NCI-H128 (cell line): ENCODE measurements around the gene GRK1.
"Not testable (repeated sequence)": the region's sequence is repeated elsewhere in the genome, so short reads cannot be mapped to it uniquely, and the experiment has no call there.

Experiments
- DNase-seq: peaks from one replicate; lab custom pipeline; 2025; ENCODE audit not compliant: unreplicated experiment; lab: John Stamatoyannopoulos, UW

Gene GRK1

GRCh38 chr13:113742445-113743120 is 75.6 kb downstream of the GRK1 start:
- DNase-seq: no peak

DNA sequence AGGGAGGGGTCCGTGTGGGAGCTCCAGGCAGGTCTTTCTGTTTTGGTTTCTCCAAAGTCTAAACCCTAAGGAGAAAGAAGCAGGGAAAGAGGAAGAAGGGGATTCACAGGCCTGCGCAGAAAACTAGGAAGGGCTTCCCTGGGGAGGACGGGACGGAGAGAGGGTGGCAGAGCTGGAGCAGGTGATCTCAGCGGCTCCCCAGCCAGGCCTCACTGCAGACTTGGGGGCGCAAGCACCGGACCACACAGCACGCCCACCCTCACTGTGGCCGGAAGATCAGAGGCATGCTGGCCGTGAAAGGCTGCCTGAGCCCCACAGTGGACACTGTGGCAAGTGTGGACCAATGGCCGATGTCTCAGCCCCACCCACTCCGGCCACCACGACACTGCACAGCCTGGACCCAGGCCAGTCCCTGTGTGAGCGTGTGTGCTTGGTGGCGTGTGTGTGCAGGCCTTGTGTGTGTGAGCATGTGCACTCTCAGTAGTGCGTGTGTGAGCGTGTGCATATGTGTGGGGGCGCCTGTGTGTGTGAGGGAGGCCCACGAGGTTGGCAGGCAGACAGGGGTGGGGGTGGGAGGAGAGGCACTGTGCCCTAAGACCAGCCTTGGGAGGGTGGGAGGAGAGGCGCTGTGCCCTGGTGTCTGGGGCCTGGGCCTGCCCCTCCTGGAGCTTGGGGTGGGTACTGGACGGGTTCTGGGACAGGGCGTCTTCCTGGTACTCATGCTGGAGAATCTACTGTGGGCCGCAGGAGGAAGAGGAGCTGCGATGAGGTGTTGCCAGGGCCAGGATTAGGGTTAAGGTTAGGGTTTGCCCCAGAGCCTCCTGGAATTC is 76.6 kb downstream of the GRK1 start:
- no peak for DNase-seq

DNA sequence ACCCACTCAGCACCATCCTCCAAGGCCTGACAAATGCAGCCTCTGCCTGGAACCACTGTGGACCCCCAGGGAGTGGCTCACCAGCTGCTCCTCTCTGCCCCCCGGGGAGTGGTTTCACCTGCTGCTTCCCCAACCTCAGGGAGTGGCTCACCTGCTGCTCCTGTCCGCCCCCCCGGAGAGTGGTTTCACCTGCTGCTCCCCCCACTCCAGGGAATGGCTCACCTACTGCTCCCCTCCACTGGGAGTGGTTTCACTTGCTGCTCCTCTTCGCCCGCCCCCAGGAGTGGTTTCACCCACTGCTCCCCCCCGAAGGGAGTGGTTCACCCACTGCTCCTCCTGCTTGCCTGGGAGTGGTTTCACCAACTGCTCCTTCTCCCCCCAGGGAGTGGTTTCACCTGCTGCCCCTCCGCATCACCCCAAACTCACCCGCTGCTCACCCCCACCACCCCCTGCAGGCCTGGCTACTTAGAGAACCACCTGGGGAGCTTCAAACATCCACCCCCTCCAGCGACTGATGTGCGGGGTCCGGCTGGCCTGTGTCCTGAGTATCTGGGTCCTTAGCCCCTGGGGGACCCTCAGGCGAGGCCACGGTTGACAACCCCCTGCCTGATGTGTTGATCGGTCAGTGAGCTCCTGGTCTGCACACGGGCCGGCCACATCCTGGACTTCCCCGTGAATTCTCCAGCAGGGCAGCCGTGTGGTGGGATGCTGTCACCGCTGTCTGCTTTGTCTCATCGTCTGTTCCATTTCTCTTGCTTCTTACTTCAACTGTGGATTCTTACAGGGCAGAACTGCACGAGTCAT is 77.4 kb downstream of the GRK1 start:
- no peak for DNase-seq

DNA sequence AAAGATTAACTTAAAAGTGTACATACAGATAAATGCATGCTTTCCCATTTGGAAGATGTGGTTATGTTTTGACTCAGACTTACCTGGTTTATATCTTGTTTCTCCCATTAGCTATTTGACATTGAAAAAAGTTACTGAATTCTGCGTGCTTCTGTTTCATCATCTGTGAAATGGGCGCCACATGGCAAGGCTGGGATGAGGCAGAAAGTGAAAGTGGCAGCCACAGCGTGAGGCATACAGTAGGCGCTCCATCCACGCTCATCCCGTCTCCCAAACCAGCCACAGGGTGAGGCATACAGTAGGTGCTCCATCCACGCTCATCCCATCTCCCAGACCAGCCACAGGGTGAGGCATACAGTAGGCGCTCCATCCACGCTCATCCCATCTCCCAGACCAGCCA is 78.0 kb downstream of the GRK1 start:
- no peak for DNase-seq

DNA sequence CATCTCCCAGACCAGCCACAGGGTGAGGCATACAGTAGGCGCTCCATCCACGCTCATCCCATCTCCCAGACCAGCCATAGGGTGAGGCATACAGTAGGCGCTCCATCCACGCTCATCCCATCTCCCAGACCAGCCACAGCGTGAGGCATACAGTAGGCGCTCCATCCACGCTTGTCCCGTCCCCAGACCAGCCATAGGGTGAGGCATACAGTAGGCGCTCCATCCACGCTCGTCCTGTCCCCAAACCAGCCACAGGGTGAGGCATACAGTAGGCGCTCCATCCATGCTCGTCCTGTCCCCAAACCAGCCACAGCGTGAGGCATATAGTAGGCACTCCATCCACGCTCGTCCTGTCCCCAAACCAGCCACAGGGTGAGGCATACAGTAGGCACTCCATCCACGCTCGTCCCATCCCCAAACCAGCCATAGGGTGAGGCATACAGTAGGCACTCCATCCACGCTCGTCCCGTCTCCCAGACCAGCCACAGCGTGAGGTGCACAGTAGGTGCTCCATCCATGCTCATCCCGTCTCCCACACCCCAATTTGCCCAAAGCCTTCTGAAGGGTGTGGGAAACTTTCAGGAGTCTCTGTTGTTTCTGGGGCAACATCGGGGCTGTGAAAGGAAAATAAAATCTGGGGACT is 78.6 kb downstream of the GRK1 start:
- not testable (repeated sequence) for DNase-seq

- DNase-seq: no peak
Observed at GRCh38 chr13:113746143-113746525, 79.1 kb downstream of the GRK1 start.

GRCh38 chr13:113746671-113747070 is 79.7 kb downstream of the GRK1 start:
- DNase-seq: no peak

DNA sequence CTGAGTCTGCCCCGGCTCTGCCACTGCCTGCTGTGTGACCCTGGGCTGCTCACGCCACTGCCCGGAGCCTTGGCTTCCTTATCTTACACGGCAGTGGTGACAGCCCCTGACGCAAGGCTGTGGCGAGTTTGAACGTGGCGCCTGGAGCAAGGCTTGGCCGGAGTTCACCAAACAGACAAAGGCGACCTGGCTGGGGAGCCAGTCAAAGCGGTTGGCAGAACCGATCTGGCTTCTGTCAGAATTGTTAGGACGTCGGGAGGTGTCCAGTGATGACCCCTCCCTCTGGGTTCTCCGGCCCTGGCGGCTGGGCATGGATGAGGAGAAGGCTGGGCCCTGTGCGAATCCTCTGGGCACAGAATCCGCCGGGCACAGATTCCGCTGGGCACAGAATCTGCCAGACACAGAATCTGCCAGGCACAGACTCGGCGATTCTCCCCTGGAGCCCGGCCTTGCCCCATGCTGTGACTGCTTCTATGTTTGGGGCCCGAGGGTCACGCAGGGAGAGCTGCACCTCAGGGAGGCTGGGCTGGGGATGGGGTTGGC is 80.3 kb downstream of the GRK1 start:
- no peak for DNase-seq

GRCh38 chr13:113748101-113748861 is 81.3 kb downstream of the GRK1 start:
- DNase-seq: no peak

DNA sequence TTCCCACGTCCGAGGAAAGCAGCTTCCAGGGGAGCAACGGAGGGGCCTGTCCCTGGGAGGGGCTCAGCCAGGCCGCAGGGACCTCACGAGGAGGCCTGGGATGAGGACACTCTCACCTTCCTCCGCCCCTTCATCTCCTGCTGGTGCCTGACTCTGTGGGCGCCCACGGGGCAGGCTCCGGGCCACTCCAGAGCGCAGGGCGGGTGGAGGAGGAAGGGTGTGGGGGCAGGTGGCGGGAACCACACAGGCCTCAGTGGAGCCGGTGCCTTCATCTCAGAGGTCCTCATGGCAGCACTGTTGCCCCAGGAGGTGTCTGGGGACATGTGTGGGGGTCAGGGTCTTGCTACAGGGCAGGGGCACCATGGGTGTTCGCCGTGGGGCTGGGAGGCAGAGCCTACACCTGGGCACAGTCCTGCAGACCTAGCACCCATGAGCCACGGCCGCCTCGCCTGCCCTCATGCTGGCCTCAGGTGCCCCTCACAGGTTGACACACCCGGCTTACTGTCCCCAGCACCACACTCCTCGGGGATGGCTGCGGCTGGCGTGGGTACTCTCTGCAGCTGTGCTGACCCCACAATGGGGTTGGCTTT is 81.9 kb downstream of the GRK1 start:
- no peak for DNase-seq

- DNase-seq: no peak
Observed at GRCh38 chr13:113749507-113749906, 82.5 kb downstream of the GRK1 start.

DNA sequence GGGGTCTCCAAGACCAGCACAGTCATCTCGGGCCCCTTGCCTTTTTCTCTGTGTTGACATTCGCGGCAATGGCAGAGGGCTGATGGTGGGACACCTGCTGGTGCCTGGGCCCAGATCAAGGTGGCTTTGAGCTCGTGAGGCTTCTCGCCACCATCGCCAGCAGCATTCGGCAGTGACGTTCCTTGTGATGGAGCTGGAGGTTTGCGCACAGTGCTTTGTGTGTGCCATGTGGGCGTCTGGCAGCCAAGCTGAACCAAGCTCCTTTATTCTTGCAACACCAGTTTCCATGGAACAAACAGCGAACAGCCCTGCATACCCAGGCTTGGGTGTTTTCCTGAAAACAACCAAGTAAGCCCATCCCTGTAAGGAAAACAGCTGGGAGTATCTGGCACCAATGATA is 82.9 kb downstream of the GRK1 start:
- DNase-seq: no peak

DNA sequence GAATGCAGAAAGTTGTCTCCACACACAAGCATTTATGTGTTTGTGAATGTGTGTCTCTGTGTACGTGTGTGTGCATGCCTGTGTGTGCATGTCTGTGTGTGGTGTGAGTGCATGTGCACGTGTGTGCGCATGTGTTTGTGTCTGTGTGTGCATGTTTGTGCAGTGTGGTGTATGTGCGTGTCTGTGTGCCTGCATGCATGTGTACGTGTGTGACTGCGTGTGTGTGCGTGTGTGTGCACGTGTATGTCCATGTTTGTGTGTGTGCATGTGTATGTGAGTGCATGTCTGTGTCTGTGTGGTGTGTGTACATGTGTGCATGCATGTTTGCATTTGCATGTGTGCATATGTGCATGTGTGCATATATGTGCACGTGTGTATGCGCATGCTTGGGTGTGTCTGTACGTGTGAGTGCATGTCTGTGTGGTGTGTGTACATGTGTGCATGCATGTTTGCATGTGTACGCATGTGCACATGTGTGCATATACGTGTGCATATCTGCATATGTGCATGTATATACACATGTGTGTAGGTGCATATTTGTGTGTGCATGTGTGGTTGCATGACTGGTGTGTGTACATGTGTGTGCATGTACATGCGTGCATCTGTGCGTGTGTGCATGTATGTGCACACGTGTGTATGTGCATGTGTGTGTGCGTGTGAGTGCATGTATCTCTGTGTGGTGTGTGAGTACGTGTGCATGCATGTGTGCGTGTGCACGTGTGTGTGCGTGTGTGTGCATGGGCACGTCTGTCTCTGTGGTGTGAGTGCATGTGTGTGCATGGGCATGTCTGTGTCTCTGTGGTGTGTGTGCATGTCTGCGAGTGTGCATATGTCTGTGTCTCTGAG is 83.8 kb downstream of the GRK1 start:
- no peak for DNase-seq

- DNase-seq: no peak
Observed at GRCh38 chr13:113751491-113751890, 84.5 kb downstream of the GRK1 start.

- DNase-seq: not testable (repeated sequence)
Observed at GRCh38 chr13:113752211-113752986, 85.4 kb downstream of the GRK1 start.

- DNase-seq: no peak
Observed at GRCh38 chr13:113753171-113753570, 86.2 kb downstream of the GRK1 start.

DNA sequence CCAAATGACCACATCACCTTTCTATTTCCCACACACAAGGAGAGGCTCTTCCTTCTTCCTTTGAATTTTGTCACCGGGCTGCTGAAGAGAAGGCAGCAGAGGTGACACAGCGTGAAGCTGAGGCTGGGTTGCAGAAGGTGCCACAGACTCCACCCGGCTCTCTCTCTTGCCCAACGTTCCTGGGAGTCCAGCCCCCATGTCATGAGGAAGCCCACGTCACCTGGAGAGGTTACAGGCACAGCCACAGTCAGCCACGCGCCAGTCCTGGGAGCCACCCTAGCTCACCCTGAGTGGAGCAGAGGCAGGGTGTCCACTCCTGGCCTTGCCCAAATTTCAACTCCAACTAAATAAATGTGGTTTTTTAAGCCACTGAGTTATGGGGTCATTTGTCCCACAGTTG is 87.2 kb downstream of the GRK1 start:
- no peak for DNase-seq

DNA sequence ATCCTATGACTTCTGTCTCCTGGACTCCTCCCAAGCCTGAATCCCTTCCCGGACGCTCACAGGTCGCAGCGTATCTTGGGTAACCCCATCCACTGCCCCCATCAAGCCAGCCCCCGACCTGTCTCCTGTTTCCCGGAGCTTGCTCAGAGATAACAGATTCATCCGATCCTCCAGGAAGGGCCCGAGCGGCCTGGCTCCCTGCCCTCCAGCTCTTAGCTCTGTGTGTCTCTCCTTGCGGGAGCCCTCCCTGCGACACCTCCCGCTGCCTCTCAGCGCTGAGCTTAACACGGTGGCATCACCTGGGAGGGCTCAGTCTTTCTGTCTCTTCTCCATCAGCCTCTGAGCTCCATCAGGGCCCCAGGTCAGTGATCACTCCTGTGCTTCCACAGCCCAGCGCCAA is 87.7 kb downstream of the GRK1 start:
- no peak for DNase-seq
